ENCODE data around the gene CCR6. TPM values are rescaled to one million over a fixed set of nuclear protein-coding genes. Genes with fewer than 3 reads are reported as not detected.

CCR6 gene
- total RNA-seq (2021; fragmentation: NEBNext Ultra II Directional; extraction: Animal tissue kit (Norgen Biotek cat#: 25700)) (not detected in 2 replicates), polyA plus RNA-seq (2011; rRNA removed) (0.06 and 0.27 TPM in 2 replicates), polyA minus RNA-seq (2011; rRNA and poly(A)+ RNA removed) (not detected in 2 replicates)
- not detected for polyA plus RNA-seq (2011; cell fraction: cytosol; rRNA removed)
- polyA plus RNA-seq (2011; cell fraction: nucleus; rRNA removed), result not detected
- polyA plus RNA-seq (2012, experiment 1 of 2), result not detected in 4 replicates
- polyA plus RNA-seq (2012, experiment 2 of 2), result not detected
- polyA plus RNA-seq (2013, experiment 1 of 2), result not detected
- not detected for polyA plus RNA-seq (2013, experiment 2 of 2)
- not detected for polyA minus RNA-seq (2011; cell fraction: cytosol; rRNA and poly(A)+ RNA removed)
- not detected for polyA minus RNA-seq (2011; cell fraction: nucleus; rRNA and poly(A)+ RNA removed)
- long read RNA-seq, experiment 1, result 0 reads
- long read RNA-seq, experiment 2, result 0 reads

GRCh38 chr6:167122827-167123657, at the start of gene CCR6:
TSS of gene CCR6 (plus strand) at chr6:167123096. CDS start at chr6:167136135, 13,039 bp downstream.
- H3K4me3 ChIP-seq (ENCODE audit: extremely low read depth in 1 of 4, insufficient read depth in 2 of 4, low read depth in 3 of 4, low read length in 4 of 4), result no peak within 1 kb of the TSS
- H3K14ac ChIP-seq (ENCODE audit: insufficient read length), result no peak within 1 kb of the TSS
- H3K23me2 ChIP-seq (ENCODE audit: low read depth, low read length), result no peaks in the 10 kb centered on the region
- H3K79me2 ChIP-seq (ENCODE audit: control insufficient read depth in 1 of 2, insufficient read depth in 2 of 2, low read length in 2 of 2), result no peaks in the 10 kb centered on the region
- H3K4ac ChIP-seq (replicated peaks; ENCODE audit: insufficient read length, low read depth, low read length), result no peak within 1 kb of the TSS
- H4K91ac ChIP-seq (replicated peaks; ENCODE audit: insufficient read length, low read length), result no peak within 1 kb of the TSS
- no peak within 1 kb of the TSS for H2BK5ac ChIP-seq (ENCODE audit: low read depth, low read length)
- H3K18ac ChIP-seq (ENCODE audit: extremely low read depth, low read length), result no peak within 1 kb of the TSS
- FAIRE-seq, result no peak
- no peak within 1 kb of the TSS for H2BK20ac ChIP-seq (ENCODE audit: low read length)
- H3K4me1 ChIP-seq (replicated peaks in 1 of 4; ENCODE audit: control insufficient read depth in 3 of 4, insufficient read depth in 4 of 4, low read length in 3 of 4), result no peaks in the 10 kb centered on the region; a peak in 1 of 7 replicates
- no peak within 1 kb of the TSS for H2AK5ac ChIP-seq (ENCODE audit: low read depth, low read length)
- no peaks in the 10 kb centered on the region for H3K79me1 ChIP-seq (ENCODE audit: low read depth, low read length)
- H3K4me2 ChIP-seq (ENCODE audit: insufficient read depth in 1 of 2, low read depth in 2 of 2, low read length in 2 of 2), result no peak within 1 kb of the TSS
- no peak within 1 kb of the TSS for H4K8ac ChIP-seq (ENCODE audit: extremely low read depth, insufficient read depth, low read length)
- no peak within 1 kb of the TSS for H3K27ac ChIP-seq (ENCODE audit: low read depth, low read length)
- no peak for DNase-seq (ENCODE audit: low read depth in 1 of 2, low spot score in 2 of 2)
- no peak within 1 kb of the TSS for H2AFZ ChIP-seq (ENCODE audit: low read length)
- no peaks in the 10 kb centered on the region for H3K36me3 ChIP-seq (ENCODE audit: control insufficient read depth in 2 of 4, insufficient read depth in 4 of 4, low read length in 3 of 4)
- 86% methylated on average over 8 of the region's 8 CpGs; no CpG with 5 or more reads in 1 of the 2 experiments for WGBS, 2 experiments (ENCODE audit: extremely low coverage in 1 of 2, insufficient coverage in 1 of 2, insufficient read length in 1 of 2, insufficient replicate concordance in 2 of 2, low coverage in 1 of 2, low lambda C conversion rate in 2 of 2, missing lambda C conversion rate in 1 of 2)
- H2BK12ac ChIP-seq (ENCODE audit: low read depth, low read length), result 0 out of 2 replicates have a peak within 1 kb of the TSS, but pooled peaks have one; percentile 20
- no peak within 1 kb of the TSS for H3K9ac ChIP-seq (replicated peaks in 1 of 4; ENCODE audit: extremely low read depth in 1 of 4, low read depth in 3 of 4, low read length in 3 of 4)
- POLR2A ChIA-PET (ENCODE audit: partially characterized antibody), result interaction anchor here (0.7 to 1.3 kb wide), 2 partner anchors 12 to 167 kb away, joined by 3 read pairs; no protein-coding TSS in a partner anchor
- no peaks in the 10 kb centered on the region for H3K27me3 ChIP-seq (replicated peaks in 1 of 4; ENCODE audit: control insufficient read depth in 3 of 4, extremely low read depth in 1 of 4, insufficient read depth in 3 of 4, low read length in 3 of 4)
- no peak for TF ChIP-seq TAF1 (IDR thresholded peaks at IDR 0.05; ENCODE audit: low read depth, low read length)
- no peak within 1 kb of the TSS for H2BK120ac ChIP-seq (replicated peaks; ENCODE audit: low read depth, low read length)
- H3K23ac ChIP-seq (ENCODE audit: insufficient read length), result no peak within 1 kb of the TSS
- H3K56ac ChIP-seq (replicated peaks; ENCODE audit: insufficient read length, low read depth, low read length), result no peak within 1 kb of the TSS
- H4K5ac ChIP-seq (ENCODE audit: insufficient read length, low read depth, low read length), result no peak within 1 kb of the TSS
- CTCF ChIA-PET (ENCODE audit: partially characterized antibody), result interaction anchor here (0.6 to 1.9 kb wide), 6 partner anchors 7 to 77 kb away, joined by 3 to 6 read pairs (median 3); no protein-coding TSS in a partner anchor
- H2BK15ac ChIP-seq (ENCODE audit: low read length), result no peak within 1 kb of the TSS
- peaks cover 0 to 6% of the 10 kb centered on the region in 2 experiments; a peak in 1 of 4 replicates for H3K9me3 ChIP-seq (ENCODE audit: insufficient read depth in 2 of 2, low read depth in 1 of 2, low read length in 1 of 2)
- H4K20me1 ChIP-seq (replicated peaks in 1 of 2; ENCODE audit: control insufficient read depth in 1 of 2, insufficient read depth in 2 of 2, low read length in 2 of 2), result no peaks in the 10 kb centered on the region

Data from H1 (cell line).